KMS-11 (cell line): Measurements from ENCODE around the gene RNF167.
A peak's percentile ranks its signal among the peaks of the same experiment; 100 is the strongest.

Experiments
- H2AFZ ChIP-seq: fragments of 200-600 bp; sonication (generic); 2 replicates; pipeline ENCODE4 v1.6.1; 2016; ENCODE audit warnings: antibody characterized with exemption, mixed run types, low read depth
- H3K27ac ChIP-seq: fragments of 200-600 bp; sonication (generic); 2 replicates; pipeline ENCODE4 v1.6.1; 2016; ENCODE audit warnings: mild to moderate bottlenecking, mixed run types
- H3K27me3 ChIP-seq: fragments of 200-600 bp; sonication (generic); 2 replicates; pipeline ENCODE4 v1.6.1; 2017; ENCODE audit warnings: mild to moderate bottlenecking, low read depth, mixed run types, moderate library complexity; ENCODE audit not compliant: insufficient read depth
- H3K36me3 ChIP-seq: fragments of 200-600 bp; sonication (generic); 2 replicates; pipeline ENCODE4 v1.6.1; 2017; ENCODE audit warnings: mild to moderate bottlenecking, mixed run types; ENCODE audit not compliant: insufficient read depth
- H3K4me1 ChIP-seq: fragments of 200-600 bp; sonication (generic); 2 replicates; pipeline ENCODE4 v1.6.1; 2016; ENCODE audit warnings: mild to moderate bottlenecking, low read depth, mixed run types; ENCODE audit not compliant: poor library complexity, severe bottlenecking
- H3K4me2 ChIP-seq: fragments of 200-600 bp; sonication (generic); 2 replicates; pipeline ENCODE4 v1.7.0; 2016; ENCODE audit warnings: mild to moderate bottlenecking, mixed run types
- H3K4me3 ChIP-seq: fragments of 200-600 bp; sonication (generic); IDR thresholded peaks from 2 replicates; pipeline ENCODE4 v1.6.1; 2017; ENCODE audit warnings: low read depth, low read length, mixed read lengths; ENCODE audit not compliant: insufficient read depth
- H3K79me2 ChIP-seq: fragments of 200-600 bp; sonication (generic); 2 replicates; pipeline ENCODE4 v1.6.1; 2016; ENCODE audit warnings: low read depth, mixed run types; ENCODE audit not compliant: insufficient read depth
- H3K9ac ChIP-seq: fragments of 200-600 bp; sonication (generic); 2 replicates; pipeline ENCODE4 v1.6.1; 2016; ENCODE audit warnings: mild to moderate bottlenecking, mixed run types
- H4K20me1 ChIP-seq: fragments of 200-600 bp; sonication (generic); 2 replicates; pipeline ENCODE4 v1.6.1; 2016; ENCODE audit warnings: mild to moderate bottlenecking, mixed run types; ENCODE audit not compliant: insufficient read depth
- TF ChIP-seq, protein P1 (sequence below): fragments of 200-600 bp; sonication (generic); conservative IDR thresholded peaks from 2 replicates; pipeline ENCODE4 v1.6.1; 2017; ENCODE audit warnings: low read depth, mild to moderate bottlenecking, antibody characterized with exemption, low read length, moderate library complexity, mixed read lengths

The RNF167 gene

DNA sequence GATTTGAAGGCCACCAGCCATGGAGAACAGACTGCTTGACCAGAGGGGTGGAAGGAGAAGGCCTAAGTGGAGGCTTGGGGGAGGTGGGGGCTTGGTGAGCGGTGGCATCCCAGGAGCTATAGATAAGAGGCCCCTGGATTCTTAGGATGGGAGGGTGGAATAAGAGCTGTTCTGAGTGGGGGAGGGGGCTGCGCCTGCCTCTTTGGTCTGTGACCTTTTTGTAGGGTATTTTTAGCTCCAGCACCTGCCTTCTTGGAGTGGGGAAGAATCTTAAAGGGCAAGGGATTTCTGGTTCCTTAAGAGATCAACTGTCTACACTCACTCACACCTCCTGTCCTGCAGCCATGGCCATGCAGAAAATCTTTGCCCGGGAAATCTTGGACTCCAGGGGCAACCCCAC lies 11.4 kb downstream of the RNF167 start:
- H3K4me2 ChIP-seq, result peak overlapping the region; percentile 51
- no peak overlapping the region for H2AFZ ChIP-seq
- TF ChIP-seq, protein P1, sequence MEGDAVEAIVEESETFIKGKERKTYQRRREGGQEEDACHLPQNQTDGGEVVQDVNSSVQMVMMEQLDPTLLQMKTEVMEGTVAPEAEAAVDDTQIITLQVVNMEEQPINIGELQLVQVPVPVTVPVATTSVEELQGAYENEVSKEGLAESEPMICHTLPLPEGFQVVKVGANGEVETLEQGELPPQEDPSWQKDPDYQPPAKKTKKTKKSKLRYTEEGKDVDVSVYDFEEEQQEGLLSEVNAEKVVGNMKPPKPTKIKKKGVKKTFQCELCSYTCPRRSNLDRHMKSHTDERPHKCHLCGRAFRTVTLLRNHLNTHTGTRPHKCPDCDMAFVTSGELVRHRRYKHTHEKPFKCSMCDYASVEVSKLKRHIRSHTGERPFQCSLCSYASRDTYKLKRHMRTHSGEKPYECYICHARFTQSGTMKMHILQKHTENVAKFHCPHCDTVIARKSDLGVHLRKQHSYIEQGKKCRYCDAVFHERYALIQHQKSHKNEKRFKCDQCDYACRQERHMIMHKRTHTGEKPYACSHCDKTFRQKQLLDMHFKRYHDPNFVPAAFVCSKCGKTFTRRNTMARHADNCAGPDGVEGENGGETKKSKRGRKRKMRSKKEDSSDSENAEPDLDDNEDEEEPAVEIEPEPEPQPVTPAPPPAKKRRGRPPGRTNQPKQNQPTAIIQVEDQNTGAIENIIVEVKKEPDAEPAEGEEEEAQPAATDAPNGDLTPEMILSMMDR, result no peak
- H3K27ac ChIP-seq, result no peak overlapping the region; the same call in 1 of the 2 replicates
- H3K9ac ChIP-seq, result no peak overlapping the region; the same call in 1 of the 2 replicates
- no peaks in the 10 kb centered on the region for H3K27me3 ChIP-seq
- H3K4me3 ChIP-seq, result no peak overlapping the region
- no peaks in the 10 kb centered on the region for H3K36me3 ChIP-seq
- H3K4me1 ChIP-seq, result no peaks in the 10 kb centered on the region
- H3K79me2 ChIP-seq, result peaks cover 6% of the 10 kb centered on the region; the same call in 1 of the 2 replicates
- H4K20me1 ChIP-seq, result no peaks in the 10 kb centered on the region

DNA sequence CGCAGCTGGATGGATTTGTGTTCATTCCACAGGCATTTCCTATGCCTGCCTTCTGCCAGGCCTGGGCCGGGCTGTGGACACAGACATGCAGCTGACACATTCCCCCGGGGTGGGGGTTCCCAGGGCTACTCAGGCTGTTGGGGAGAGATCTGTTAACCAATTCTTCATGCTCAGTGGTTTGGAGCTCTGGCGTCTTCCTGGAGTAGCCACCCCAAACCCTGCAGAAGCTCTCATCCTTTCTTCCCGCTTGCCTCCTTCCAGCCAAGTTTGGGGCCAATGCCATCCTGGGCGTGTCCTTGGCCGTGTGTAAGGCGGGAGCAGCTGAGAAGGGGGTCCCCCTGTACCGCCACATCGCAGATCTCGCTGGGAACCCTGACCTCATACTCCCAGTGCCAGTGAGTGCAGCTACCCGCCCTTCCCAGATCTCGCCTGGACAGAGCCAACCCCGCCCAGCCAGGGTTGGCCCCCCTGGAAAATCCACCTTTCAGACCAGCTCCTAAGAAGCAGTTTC lies 13.4 kb downstream of the RNF167 start:
- Histone ChIP-seq H3K4me2 (no peak overlapping the region), H3K36me3 (no peaks in the 10 kb centered on the region), H3K27ac (no peak overlapping the region), H3K4me1 (no peaks in the 10 kb centered on the region), H4K20me1 (no peaks in the 10 kb centered on the region), H3K9ac (no peak overlapping the region), H3K4me3 (no peak overlapping the region), H2AFZ (no peak overlapping the region), H3K27me3 (no peaks in the 10 kb centered on the region), H3K79me2 (no peaks in the 10 kb centered on the region)
- TF ChIP-seq, protein P1, result no peak

GRCh38 chr17:4955091-4955490 lies 15.0 kb downstream of the RNF167 start:
- Histone ChIP-seq H3K27me3 (no peaks in the 10 kb centered on the region), H4K20me1 (no peaks in the 10 kb centered on the region), H2AFZ (no peak overlapping the region), H3K4me2 (no peak overlapping the region), H3K9ac (no peak overlapping the region), H3K36me3 (no peaks in the 10 kb centered on the region), H3K27ac (no peak overlapping the region), H3K79me2 (no peaks in the 10 kb centered on the region), H3K4me3 (no peak overlapping the region), H3K4me1 (no peaks in the 10 kb centered on the region)
- TF ChIP-seq, protein P1, result no peak

DNA sequence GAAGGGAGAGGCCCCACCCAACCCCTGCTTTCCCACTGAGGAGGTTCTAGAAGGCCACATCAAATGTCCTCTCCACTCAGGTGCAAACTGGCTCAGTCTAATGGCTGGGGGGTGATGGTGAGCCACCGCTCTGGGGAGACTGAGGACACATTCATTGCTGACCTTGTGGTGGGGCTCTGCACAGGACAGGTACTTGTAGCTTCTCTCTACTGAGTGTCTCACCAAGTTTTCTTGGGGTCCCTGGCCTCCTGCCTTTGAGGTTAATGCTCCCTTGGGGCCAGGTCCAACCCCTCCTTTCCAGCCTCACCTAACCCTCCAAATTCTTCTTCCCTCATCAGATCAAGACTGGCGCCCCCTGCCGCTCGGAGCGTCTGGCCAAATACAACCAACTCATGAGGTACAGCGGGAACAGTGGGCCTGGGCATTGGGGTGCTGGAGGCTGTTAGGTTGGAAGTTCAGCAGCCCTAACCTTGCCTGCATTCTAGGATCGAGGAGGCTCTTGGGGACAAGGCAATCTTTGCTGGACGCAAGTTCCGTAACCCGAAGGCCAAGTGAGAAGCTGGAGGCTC lies 16.5 kb downstream of the RNF167 start:
- H3K4me2 ChIP-seq, result no peak overlapping the region
- TF ChIP-seq, protein P1, result no peak
- no peak overlapping the region for H3K27ac ChIP-seq
- no peak overlapping the region for H3K9ac ChIP-seq
- H4K20me1 ChIP-seq, result no peaks in the 10 kb centered on the region
- no peaks in the 10 kb centered on the region for H3K36me3 ChIP-seq
- no peaks in the 10 kb centered on the region for H3K27me3 ChIP-seq
- no peak overlapping the region for H3K4me3 ChIP-seq
- H2AFZ ChIP-seq, result no peak overlapping the region
- no peaks in the 10 kb centered on the region for H3K79me2 ChIP-seq
- H3K4me1 ChIP-seq, result no peaks in the 10 kb centered on the region
